ENCODE data around the gene TMEM209. TPM values are rescaled to one million over a fixed set of nuclear protein-coding genes. Genes with fewer than 3 reads are reported as not detected.
"Not testable (repeated sequence)": the region's sequence is repeated elsewhere in the genome, so short reads cannot be mapped to it uniquely, and the experiment has no call there.

TMEM209 gene
- polyA plus RNA-seq (ENCODE audit: insufficient read length in 10 of 10): 10 to 100 TPM in 8 of 10 donors, 1 to 10 TPM in 2; 7.8 to 14.3 (median 11.1) TPM
- long read RNA-seq, donor 1, partial matches to known transcripts: 0 of 1 reads
- long read RNA-seq, donor 1, other reads (novel, unspliced or antisense): 0 of 1 reads
- long read RNA-seq, donor 2, partial matches to known transcripts: 0 of 1 reads
- long read RNA-seq, donor 2, other reads (novel, unspliced or antisense): 0 of 1 reads
- long read RNA-seq, donor 3: 0 reads
- long read RNA-seq, donor 4, partial matches to known transcripts: 0 of 1 reads
- long read RNA-seq, donor 4, other reads (novel, unspliced or antisense): 0 of 1 reads
- long read RNA-seq, donor 5, transcript TMEM209-201 (15 exons, 3,545 nt): major isoform, 5 of 5 reads
- long read RNA-seq, donor 5, partial matches to known transcripts: 0 of 5 reads
- long read RNA-seq, donor 5, other reads (novel, unspliced or antisense): 0 of 5 reads
- long read RNA-seq, donor 6, partial matches to known transcripts: 0 of 4 reads
- long read RNA-seq, donor 6, other reads (novel, unspliced or antisense): 0 of 4 reads
- long read RNA-seq, donor 7: 0 reads
- long read RNA-seq, donor 8, partial matches to known transcripts: 0 of 1 reads
- long read RNA-seq, donor 8, other reads (novel, unspliced or antisense): 0 of 1 reads
- long read RNA-seq, donor 9, partial matches to known transcripts: 0 of 1 reads
- long read RNA-seq, donor 9, other reads (novel, unspliced or antisense): 0 of 1 reads

GRCh38 chr7:130205084-130205947 lies at the start of gene TMEM209:
Gene TMEM209 (minus strand): TSS chr7:130205406. CDS start chr7:130205375, 31 bp downstream.
- DNase-seq: peak; percentile 98 to 99 (median 99)

- DNase-seq: no peak
Measured at GRCh38 chr7:130254555-130254954, 49.3 kb upstream of the TMEM209 start.

GRCh38 chr7:130249626-130250025 lies 44.4 kb upstream of the TMEM209 start:
- DNase-seq: not testable (repeated sequence)

- DNase-seq: not testable (repeated sequence)
Measured at GRCh38 chr7:130248842-130249241, 43.6 kb upstream of the TMEM209 start.

DNA sequence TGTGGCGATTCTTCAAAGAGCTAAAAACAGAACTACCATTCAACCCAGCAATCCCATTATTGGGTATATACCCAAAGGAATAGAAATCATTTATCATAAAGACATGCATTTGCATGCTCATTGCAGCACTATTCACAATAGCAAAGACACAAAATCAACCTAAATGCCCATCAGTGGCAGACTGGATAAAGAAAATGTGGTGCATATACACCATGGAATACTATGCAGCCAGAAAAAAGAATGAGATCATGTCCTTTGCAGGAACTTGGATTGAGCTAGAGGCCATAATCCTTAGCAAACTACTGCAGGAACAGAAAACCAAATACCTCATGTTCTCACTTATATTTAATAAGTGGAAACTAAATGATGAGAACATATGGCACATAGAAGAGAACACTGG lies 41.3 kb upstream of the TMEM209 start:
- not testable (repeated sequence) for DNase-seq

DNA sequence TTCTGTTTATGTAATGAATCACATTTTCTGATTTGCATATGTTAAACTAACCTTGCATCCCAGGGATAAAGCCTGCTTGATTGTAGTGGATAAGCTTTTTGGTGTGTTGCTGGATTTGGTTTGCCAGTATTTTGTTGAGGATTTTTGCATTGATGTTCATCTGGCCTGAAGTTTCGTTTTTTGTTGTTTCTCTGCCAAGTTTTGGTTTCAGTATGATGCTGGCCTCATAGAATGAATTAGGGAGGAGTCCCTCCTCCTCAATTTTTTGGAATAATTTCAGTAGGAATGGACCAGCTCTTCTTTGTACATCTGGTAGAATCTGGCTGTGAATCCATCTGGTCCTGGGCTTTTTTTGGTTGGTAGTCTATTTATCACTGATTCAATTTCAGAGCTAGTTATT lies 38.3 kb upstream of the TMEM209 start:
- peak; percentile 35 to 74 (median 62) for DNase-seq

DNA sequence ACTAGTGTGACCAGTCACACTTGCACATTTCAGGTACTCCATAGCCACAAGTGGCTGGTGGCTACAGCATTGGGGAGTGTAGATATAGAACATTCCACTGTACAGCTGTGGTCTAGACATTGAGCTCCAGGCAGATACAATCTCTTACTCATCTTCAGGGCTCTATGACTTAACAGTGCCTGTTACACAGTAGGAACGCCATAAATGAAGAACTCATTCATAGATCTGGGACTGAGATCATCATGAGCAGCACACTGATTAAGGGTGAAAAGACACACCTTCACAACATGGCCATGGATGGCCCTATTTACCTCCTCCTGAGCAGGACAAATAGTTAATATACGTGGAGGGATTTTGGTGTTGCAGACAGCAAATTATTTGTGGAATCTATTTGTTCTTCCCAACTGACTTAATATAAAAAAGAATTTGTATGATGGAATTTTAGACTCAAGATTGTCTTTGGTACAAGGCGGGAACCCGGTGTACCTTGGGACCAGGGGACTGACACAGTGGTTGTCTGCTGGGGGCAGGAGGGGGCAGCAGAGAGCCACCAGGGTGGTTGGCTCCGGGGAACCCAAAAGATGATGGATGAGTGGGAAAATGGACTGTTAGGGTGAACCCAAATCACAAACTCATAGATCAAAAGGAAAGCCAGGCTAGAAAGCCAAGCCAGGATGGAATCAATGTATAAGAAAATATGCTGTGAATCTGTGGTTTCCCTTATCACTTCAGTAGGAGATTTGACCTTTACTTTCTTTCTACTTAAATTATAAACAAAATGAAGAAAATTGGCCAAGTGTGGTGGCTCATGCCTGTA lies 37.2 kb upstream of the TMEM209 start:
- peak in 2 of 3 donors; percentile 36 to 38 for DNase-seq

DNA sequence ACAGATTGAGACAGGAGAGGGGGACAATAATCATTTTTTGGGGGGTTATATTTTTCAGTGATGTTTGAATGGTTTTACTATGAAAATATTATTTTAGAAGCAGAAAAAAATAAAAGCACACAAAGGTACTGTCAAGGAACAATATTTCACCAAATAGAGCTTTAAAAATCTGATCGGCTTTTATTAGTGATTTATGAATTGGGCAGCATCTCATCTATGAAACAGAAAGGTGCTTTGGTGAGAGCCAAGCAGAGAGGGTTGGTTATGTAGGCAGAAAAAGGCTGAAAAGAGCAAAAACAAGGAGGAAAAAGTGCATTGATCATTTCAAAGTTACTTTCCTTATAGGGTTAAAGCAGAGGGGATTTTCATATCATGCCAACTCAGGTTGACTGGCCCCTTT lies 35.0 kb upstream of the TMEM209 start:
- DNase-seq: no peak

DNA sequence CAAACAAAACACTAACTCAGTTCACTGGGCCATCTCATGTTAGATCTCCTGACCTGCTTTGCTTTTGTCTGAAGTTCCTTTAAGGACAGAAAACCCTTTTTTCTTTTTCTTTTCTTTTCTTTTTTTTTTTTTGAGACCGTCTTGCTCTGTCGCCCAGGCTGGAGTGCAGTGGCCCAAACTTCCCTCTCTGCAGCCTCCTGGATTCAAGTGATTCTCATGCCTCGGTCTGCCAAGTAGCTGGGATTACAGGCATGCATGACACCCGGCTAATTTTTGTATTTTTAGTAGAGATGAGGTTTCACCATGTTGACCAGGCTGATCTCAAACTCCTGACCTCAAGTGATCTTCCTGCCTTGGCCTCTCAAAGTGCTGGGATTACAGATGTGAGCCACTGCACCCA lies 31.2 kb upstream of the TMEM209 start:
- DNase-seq: not testable (repeated sequence)

DNA sequence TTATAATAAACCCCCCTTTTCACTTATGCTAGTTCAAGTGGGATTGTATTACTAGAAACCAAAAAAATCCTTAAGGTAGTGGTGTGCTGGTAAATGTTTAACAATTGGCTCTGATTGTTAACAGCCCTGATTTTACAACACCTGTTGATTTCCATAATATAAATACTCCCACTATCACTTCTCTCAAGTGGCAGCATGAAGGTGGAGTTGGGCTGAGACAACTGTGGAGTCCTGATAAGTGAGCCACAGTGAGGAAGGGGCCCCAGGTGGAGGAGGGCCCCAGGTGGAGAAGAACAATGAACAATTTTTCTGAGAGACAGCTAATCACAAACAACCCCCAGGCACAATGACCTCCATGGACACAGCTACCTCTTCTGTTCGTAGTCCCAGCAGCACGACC lies 28.9 kb upstream of the TMEM209 start:
- DNase-seq: no peak

DNA sequence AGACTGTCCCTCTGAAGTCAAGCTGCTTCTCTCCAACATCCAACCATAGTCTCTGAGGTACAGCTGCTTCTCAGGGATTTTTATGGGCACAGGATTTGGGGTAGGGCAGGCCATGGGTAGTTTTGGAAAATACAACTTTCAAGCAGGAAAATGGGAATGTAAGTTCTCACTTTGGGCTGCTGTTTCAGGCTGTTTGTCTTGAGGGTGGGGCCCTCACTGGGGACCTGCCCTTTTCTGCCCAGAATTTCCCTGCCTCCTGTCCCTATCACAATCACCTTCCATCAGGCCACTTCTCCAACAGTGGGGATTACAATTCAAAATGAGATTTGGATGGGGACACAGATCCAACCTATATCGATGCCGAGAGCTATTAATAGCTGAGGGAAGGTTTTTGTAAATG lies 27.0 kb upstream of the TMEM209 start:
- DNase-seq: no peak

GRCh38 chr7:130231792-130232191 lies 26.6 kb upstream of the TMEM209 start:
- no peak for DNase-seq

DNA sequence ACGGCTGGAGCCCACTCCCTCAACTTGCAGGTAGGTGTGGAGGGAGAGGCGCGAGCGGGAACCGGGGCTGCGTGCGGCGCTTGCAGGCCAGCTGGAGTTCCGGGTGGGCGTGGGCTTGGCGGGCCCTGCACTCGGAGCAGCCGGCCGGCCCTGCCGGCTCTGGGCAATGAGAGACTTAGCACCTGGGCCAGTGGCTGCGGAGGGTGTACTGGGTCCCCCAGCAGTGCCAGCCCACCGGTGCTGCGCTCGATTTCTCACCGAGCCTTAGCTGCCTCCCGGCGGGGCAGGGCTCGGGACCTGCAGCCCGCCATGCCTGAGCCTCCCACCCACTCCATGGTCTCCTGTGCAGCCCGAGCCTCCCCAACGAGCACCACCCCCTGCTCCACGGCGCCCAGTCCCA lies 24.8 kb upstream of the TMEM209 start:
- DNase-seq: not testable (repeated sequence)

- no peak for DNase-seq
Measured at GRCh38 chr7:130228840-130229502, 23.8 kb upstream of the TMEM209 start.

DNA sequence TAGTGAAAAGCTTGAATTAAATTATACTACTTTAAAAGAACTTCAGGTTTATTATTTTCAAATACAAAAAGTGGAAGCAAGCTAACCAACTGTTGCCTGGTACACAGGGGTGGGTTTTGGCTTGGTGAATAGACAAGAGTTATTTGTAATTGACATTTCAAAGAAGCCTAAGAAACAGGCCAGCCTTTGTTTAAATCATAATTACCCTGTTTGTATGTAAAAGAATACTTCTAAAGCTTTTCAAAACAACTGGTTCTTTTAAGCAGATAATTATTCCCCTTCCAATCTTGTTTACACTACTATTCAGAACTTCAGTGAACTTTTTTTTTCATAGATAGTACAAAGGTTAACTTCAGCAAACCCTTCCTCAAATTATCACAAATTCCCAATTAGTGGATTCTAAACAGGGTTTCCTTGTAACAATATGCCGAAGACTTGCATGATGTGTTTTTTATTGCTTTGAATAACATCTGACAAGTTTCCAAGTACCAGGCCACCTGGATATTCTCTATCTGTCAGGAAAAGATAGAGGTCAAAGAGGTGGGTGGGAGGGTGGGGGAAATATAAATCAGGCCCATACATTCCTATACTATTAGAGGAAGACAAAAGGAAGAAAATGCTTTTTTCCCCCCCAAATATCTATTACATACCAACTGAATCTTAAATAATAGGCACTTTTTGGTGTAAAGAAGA lies 22.8 kb upstream of the TMEM209 start:
- no peak for DNase-seq

DNA sequence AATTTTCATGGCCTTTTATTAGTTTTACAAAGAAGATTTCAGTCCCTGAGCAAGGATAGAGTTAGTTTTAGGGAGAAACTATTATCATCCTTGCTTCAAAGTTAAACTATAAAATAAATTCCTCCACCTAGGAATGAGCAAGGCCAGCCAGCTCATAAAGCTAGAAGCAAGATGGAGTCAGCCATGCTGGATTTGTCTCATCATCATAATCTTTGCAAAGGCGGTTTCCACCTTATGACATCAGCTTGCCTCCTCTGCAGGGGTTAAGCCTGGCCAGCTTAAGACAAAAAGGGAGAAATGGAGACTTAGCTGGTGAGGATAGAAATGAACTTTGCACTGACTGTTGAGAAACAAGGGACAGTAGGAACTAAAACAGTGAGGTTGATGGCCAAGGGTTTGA lies 21.1 kb upstream of the TMEM209 start:
- no peak for DNase-seq

DNA sequence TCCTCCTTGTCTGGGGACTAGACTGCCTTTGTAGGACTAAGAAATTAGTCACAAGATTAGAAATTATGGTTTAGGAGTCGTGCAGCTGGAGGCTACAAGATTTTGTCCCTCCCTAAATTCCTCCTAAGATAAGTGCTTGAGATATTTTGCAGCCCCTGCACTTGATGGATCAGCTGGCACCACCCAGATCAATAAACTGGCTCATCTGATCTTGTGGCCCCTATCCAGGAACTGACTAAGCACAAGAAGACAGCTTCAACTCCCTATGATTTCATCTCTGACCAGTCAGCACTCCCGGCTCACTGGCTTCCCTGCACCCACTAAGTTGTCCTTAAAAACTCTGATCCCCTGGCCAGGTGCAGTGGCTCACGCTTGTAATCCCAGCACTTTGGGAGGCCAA lies 19.7 kb upstream of the TMEM209 start:
- DNase-seq: not testable (repeated sequence)

- no peak for DNase-seq
Measured at GRCh38 chr7:130224210-130224609, 19.0 kb upstream of the TMEM209 start.

DNA sequence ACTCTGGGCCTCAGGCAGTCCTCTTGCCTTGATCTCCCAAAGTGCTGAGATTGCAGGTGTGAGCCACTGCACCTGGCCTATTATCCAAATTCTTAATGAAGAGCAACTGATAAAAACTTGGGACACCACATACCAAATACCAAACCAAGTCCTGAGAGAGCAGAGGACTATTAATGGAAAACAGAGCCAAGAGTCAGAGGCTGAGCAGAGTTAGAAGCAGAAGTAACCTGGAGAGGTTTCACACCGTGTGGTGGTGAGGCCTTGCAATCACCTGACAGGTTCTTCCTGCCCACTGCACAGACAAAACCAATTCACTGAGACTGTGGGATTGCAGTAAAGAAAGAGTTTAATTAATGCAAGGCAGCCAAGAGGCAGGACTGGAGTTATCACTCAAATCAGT lies 18.4 kb upstream of the TMEM209 start:
- no peak for DNase-seq

GRCh38 chr7:130221746-130222145 lies 16.5 kb upstream of the TMEM209 start:
- no peak for DNase-seq

All from muscle of back (tissue), 13 donors.